ENCODE data around the gene PIGB.
"Not testable (repeated sequence)": the region's sequence is repeated elsewhere in the genome, so short reads cannot be mapped to it uniquely, and the experiment has no call there.

The PIGB gene

GRCh38 chr15:55279100-55279745 lies 39.8 kb upstream of the PIGB start:
- no peak for DNase-seq
- no peak overlapping the region for H3K4me3 ChIP-seq (ENCODE audit: low read depth, low read length)

GRCh38 chr15:55279746-55280351 lies 39.2 kb upstream of the PIGB start:
- Histone ChIP-seq H3K4me3 (ENCODE audit: low read depth, low read length) (no peak overlapping the region), H3K9me3 (no peaks in the 10 kb centered on the region), H3K4me1 (peaks cover 4% of the 10 kb centered on the region; the same call in 1 of the 2 replicates), H3K36me3 (no peaks in the 10 kb centered on the region), H3K27me3 (no peaks in the 10 kb centered on the region)
- no peak for TF ChIP-seq CTCF (IDR thresholded peaks at IDR 0.05; ENCODE audit: low read depth, low read length)
- DNase-seq, result no peak

More at GRCh38 chr15:55279100-55279745, 39.8 kb upstream of the PIGB start:
- H3K36me3 ChIP-seq, result no peaks in the 10 kb centered on the region
- no peaks in the 10 kb centered on the region for H3K27me3 ChIP-seq
- no peaks in the 10 kb centered on the region for H3K9me3 ChIP-seq
- peaks cover 4% of the 10 kb centered on the region; the same call in 1 of the 2 replicates for H3K4me1 ChIP-seq
- TF ChIP-seq CTCF (IDR thresholded peaks at IDR 0.05; ENCODE audit: low read depth, low read length), result no peak

- H3K36me3 ChIP-seq; DNase-seq; H3K27me3 ChIP-seq; H3K4me1 ChIP-seq; H3K9me3 ChIP-seq; H3K4me3 ChIP-seq (ENCODE audit: low read depth, low read length): not testable (repeated sequence)
Measured at GRCh38 chr15:55280589-55280988, 38.4 kb upstream of the PIGB start.

- Histone ChIP-seq H3K36me3 (no peaks in the 10 kb centered on the region), H3K4me1 (peaks cover 4% of the 10 kb centered on the region; the same call in 1 of the 2 replicates), H3K27me3 (no peaks in the 10 kb centered on the region), H3K9me3 (no peaks in the 10 kb centered on the region), H3K4me3 (ENCODE audit: low read depth, low read length) (no peak overlapping the region)
- TF ChIP-seq CTCF (IDR thresholded peaks at IDR 0.05; ENCODE audit: low read depth, low read length), result no peak
- DNase-seq, result no peak
Measured at GRCh38 chr15:55281517-55282228, 37.3 kb upstream of the PIGB start.

- no peaks in the 10 kb centered on the region for H3K36me3 ChIP-seq
- no peak overlapping the region for H3K4me3 ChIP-seq (ENCODE audit: low read depth, low read length)
- H3K27me3 ChIP-seq, result no peaks in the 10 kb centered on the region
- no peak for TF ChIP-seq CTCF (IDR thresholded peaks at IDR 0.05; ENCODE audit: low read depth, low read length)
- H3K9me3 ChIP-seq, result no peaks in the 10 kb centered on the region
- no peak for DNase-seq
- peaks cover 4% of the 10 kb centered on the region; the same call in 1 of the 2 replicates for H3K4me1 ChIP-seq
Measured at GRCh38 chr15:55282284-55282833, 36.7 kb upstream of the PIGB start.

GRCh38 chr15:55283379-55284147 lies 35.5 kb upstream of the PIGB start:
- Histone ChIP-seq H3K27me3 (no peaks in the 10 kb centered on the region), H3K4me1 (peaks cover 4% of the 10 kb centered on the region; the same call in 1 of the 2 replicates), H3K36me3 (no peaks in the 10 kb centered on the region), H3K4me3 (ENCODE audit: low read depth, low read length) (no peak overlapping the region), H3K9me3 (no peaks in the 10 kb centered on the region)
- no peak for TF ChIP-seq CTCF (IDR thresholded peaks at IDR 0.05; ENCODE audit: low read depth, low read length)
- DNase-seq, result no peak

Data from BE2C (cell line).